ENCODE measurements around the gene C3AR1.

The C3AR1 gene

DNA sequence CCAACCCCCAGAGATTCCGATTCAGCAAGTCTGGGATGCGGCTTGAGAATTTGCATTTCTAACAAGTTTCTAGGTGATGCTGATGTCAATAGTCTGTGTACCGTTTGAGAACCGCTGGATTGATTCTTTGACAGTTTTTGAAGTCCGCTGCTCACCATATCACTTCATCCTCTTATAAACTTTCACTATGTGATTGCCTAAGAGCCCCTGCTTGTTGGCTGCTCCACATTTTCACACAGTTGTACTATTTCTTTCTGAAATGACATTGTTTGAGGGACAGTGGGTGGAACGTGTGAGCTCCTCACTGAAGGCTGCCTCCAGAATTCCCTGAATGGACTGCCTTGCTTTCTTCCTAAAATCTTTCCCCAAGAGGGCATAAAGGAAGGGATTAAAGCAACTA lies 7.7 kb downstream of the C3AR1 start:
- TF ChIP-seq, protein P1, sequence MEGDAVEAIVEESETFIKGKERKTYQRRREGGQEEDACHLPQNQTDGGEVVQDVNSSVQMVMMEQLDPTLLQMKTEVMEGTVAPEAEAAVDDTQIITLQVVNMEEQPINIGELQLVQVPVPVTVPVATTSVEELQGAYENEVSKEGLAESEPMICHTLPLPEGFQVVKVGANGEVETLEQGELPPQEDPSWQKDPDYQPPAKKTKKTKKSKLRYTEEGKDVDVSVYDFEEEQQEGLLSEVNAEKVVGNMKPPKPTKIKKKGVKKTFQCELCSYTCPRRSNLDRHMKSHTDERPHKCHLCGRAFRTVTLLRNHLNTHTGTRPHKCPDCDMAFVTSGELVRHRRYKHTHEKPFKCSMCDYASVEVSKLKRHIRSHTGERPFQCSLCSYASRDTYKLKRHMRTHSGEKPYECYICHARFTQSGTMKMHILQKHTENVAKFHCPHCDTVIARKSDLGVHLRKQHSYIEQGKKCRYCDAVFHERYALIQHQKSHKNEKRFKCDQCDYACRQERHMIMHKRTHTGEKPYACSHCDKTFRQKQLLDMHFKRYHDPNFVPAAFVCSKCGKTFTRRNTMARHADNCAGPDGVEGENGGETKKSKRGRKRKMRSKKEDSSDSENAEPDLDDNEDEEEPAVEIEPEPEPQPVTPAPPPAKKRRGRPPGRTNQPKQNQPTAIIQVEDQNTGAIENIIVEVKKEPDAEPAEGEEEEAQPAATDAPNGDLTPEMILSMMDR (IDR thresholded peaks at IDR 0.05; ENCODE audit: low read depth, low read length), result no peak
- H3K4me3 ChIP-seq (replicated peaks in 1 of 2; ENCODE audit: low read depth in 2 of 2, low read length in 2 of 2), result no peak overlapping the region

DNA sequence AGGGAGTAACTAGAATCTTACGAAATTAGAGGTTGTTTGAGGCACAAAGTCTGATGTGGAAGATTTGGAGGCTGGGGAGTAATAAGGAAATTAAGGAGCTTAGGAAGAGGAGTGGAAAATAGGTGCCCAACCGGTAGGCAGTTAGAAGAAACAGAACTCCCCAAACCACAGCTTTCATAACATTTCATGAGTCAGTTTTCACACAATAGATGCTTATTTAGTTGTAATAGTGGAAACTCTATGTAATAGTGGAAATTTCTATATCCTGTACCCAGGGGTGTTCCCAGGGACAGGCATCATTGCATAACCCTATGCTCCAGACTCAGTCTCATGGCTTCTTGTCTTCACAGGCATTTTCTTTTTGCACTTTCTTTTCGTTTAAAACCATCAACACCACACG lies 8.3 kb downstream of the C3AR1 start:
- peak; percentile 66 to 90 for DNase-seq (ENCODE audit: low read depth in 2 of 2)
- H3K4me3 ChIP-seq (replicated peaks in 1 of 2; ENCODE audit: low read depth in 2 of 2, low read length in 2 of 2), result no peak overlapping the region
- TF ChIP-seq, protein P1 (IDR thresholded peaks at IDR 0.05; ENCODE audit: low read depth, low read length), result no peak

More for the DNA sequence above, 7.7 kb downstream of the C3AR1 start:
- DNase-seq (ENCODE audit: low read depth in 2 of 2), result no peak

DNA sequence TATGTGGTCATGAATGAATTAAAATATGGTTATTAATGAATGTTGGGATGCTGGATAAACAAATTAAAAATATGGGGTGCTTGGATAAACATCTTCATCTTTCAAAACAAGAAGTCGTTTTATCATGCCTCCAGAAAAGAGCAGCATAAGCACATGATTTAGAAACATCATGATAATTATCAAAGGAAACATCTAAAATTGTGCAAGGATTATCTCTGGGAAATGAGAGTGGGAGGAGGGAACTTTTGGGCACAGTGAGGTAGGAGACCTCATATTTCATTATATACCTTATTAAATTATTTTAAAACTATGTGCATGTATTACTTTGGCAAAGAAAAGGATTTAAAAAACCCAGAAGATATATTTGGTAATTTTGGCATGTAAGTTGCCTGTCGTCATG lies 8.9 kb downstream of the C3AR1 start:
- no peak for DNase-seq (ENCODE audit: low read depth in 2 of 2)
- TF ChIP-seq, protein P1 (IDR thresholded peaks at IDR 0.05; ENCODE audit: low read depth, low read length), result no peak
- no peak overlapping the region for H3K4me3 ChIP-seq (replicated peaks in 1 of 2; ENCODE audit: low read depth in 2 of 2, low read length in 2 of 2)

DNA sequence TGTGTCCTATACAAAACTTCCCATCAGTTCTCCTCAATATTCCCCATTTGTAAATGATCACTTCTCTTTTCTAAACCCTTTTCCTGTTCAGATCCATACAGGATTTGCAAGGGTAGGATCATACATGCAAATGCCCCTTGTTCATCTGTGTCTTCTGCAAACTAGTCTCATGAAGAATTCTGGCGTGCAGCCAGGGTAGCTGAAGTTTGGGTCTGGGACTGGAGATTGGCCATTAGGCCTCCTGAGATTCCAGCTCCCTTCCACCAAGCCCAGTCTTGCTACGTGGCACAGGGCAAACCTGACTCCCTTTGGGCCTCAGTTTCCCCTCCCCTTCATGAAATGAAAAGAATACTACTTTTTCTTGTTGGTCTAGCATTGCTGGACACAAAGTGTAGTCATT lies 11.3 kb downstream of the C3AR1 start:
- H3K4me3 ChIP-seq (replicated peaks in 1 of 2; ENCODE audit: low read depth in 2 of 2, low read length in 2 of 2), result no peak overlapping the region
- no peak for DNase-seq (ENCODE audit: low read depth in 2 of 2)
- TF ChIP-seq, protein P1 (IDR thresholded peaks at IDR 0.05; ENCODE audit: low read depth, low read length), result no peak

DNA sequence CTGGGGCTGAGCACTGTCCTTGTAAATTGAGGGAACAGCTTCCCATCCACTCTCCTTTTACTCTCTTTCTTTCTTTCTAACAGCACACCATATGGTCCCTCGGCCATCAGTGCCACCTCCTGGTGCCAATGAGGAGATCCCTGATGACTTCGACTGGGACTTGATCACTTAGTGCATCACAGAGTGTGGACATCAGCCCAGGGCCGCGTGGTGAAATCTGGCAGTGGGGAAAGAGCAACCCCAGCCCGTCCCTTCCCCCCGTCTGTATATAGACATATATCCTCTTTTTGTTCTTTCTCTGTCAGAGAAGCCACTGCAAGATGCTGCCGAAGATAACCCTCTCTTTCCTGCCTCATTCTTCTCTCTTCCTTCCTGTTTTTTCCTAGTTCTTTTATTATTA lies 13.5 kb downstream of the C3AR1 start:
- H3K4me3 ChIP-seq (replicated peaks in 1 of 2; ENCODE audit: low read depth in 2 of 2, low read length in 2 of 2), result no peak overlapping the region
- TF ChIP-seq, protein P1 (IDR thresholded peaks at IDR 0.05; ENCODE audit: low read depth, low read length), result no peak
- no peak for DNase-seq (ENCODE audit: low read depth in 2 of 2)

DNA sequence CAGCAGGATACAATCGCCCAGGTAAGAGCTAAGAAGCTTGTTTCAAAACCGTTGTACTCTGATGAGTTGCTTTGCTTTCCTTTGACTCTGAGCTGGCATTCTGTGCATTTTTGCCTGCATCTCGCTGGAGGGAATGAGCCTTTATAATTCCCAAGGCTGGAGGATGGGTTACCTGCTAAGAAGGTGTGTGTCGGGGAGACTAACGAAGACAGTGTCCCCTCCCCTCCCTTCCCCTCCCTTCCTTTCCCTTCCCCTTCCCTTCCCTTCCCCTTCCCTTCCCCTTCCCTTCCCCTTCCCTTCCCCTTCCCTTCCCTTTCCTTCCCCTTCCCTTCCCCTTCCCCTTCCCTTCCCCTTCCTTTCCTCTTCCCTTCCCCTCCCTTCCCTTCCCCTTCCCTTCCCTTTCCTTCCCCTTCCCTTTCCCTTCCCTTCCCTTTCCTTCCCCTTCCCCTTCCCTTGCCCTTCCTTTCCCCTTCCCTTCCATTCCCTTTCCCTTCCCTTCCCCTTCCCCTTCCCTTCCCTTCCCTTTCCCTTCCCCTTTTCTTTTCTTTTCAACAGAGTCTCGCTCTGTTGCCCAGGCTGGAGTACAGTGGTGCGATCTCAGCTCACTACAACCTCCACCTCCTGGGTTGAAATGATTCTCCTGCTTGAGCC lies 15.4 kb downstream of the C3AR1 start:
- no peak for DNase-seq (ENCODE audit: low read depth in 2 of 2)
- TF ChIP-seq, protein P1 (IDR thresholded peaks at IDR 0.05; ENCODE audit: low read depth, low read length), result no peak
- H3K4me3 ChIP-seq (replicated peaks in 1 of 2; ENCODE audit: low read depth in 2 of 2, low read length in 2 of 2), result no peak overlapping the region

DNA sequence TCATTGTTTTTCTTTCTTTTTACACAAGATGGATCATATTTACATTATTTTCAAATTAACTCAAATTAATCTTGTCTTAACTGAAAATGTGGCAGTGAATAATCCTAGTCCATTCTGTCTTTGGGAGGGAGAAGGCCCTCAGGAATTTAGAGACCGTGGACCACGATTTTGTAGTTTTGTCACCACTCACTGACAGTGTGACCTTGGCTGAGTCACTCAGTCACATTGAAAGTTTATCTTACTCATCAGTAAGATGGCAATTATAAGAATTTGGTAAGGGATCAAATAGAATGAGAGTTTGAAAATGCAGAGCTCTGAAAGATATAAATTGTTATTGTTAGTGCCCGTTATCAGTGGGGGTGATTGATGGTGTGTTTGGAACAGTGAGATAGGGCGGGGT lies 17.3 kb downstream of the C3AR1 start:
- TF ChIP-seq, protein P1 (IDR thresholded peaks at IDR 0.05; ENCODE audit: low read depth, low read length), result no peak
- no peak overlapping the region for H3K4me3 ChIP-seq (replicated peaks in 1 of 2; ENCODE audit: low read depth in 2 of 2, low read length in 2 of 2)
- no peak for DNase-seq (ENCODE audit: low read depth in 2 of 2)

Data from cardiac fibroblast (primary cell).